KMS-11 (cell line): ENCODE measurements around the gene GGPS1.
A peak's percentile ranks its signal among the peaks of the same experiment; 100 is the strongest.
"Not testable (repeated sequence)": the region's sequence is repeated elsewhere in the genome, so short reads cannot be mapped to it uniquely, and the experiment has no call there.

ENCODE experiments used
- H2AFZ ChIP-seq: fragments of 200-600 bp; sonication (generic); 2 replicates; pipeline ENCODE4 v1.6.1; 2016; ENCODE audit warnings: antibody characterized with exemption, mixed run types, low read depth
- H3K27ac ChIP-seq: fragments of 200-600 bp; sonication (generic); 2 replicates; pipeline ENCODE4 v1.6.1; 2016; ENCODE audit warnings: mild to moderate bottlenecking, mixed run types
- H3K27me3 ChIP-seq: fragments of 200-600 bp; sonication (generic); 2 replicates; pipeline ENCODE4 v1.6.1; 2017; ENCODE audit warnings: mild to moderate bottlenecking, low read depth, mixed run types, moderate library complexity; ENCODE audit not compliant: insufficient read depth
- H3K36me3 ChIP-seq: fragments of 200-600 bp; sonication (generic); 2 replicates; pipeline ENCODE4 v1.6.1; 2017; ENCODE audit warnings: mild to moderate bottlenecking, mixed run types; ENCODE audit not compliant: insufficient read depth
- H3K4me1 ChIP-seq: fragments of 200-600 bp; sonication (generic); 2 replicates; pipeline ENCODE4 v1.6.1; 2016; ENCODE audit warnings: mild to moderate bottlenecking, low read depth, mixed run types; ENCODE audit not compliant: poor library complexity, severe bottlenecking
- H3K4me2 ChIP-seq: fragments of 200-600 bp; sonication (generic); 2 replicates; pipeline ENCODE4 v1.7.0; 2016; ENCODE audit warnings: mild to moderate bottlenecking, mixed run types
- H3K4me3 ChIP-seq: fragments of 200-600 bp; sonication (generic); IDR thresholded peaks from 2 replicates; pipeline ENCODE4 v1.6.1; 2017; ENCODE audit warnings: low read depth, low read length, mixed read lengths; ENCODE audit not compliant: insufficient read depth
- H3K79me2 ChIP-seq: fragments of 200-600 bp; sonication (generic); 2 replicates; pipeline ENCODE4 v1.6.1; 2016; ENCODE audit warnings: low read depth, mixed run types; ENCODE audit not compliant: insufficient read depth
- H3K9ac ChIP-seq: fragments of 200-600 bp; sonication (generic); 2 replicates; pipeline ENCODE4 v1.6.1; 2016; ENCODE audit warnings: mild to moderate bottlenecking, mixed run types
- H4K20me1 ChIP-seq: fragments of 200-600 bp; sonication (generic); 2 replicates; pipeline ENCODE4 v1.6.1; 2016; ENCODE audit warnings: mild to moderate bottlenecking, mixed run types; ENCODE audit not compliant: insufficient read depth
- CTCF ChIP-seq: fragments of 200-600 bp; sonication (generic); conservative IDR thresholded peaks from 2 replicates; pipeline ENCODE4 v1.6.1; 2017; ENCODE audit warnings: low read depth, mild to moderate bottlenecking, antibody characterized with exemption, low read length, moderate library complexity, mixed read lengths

Gene GGPS1

GRCh38 chr1:235307158-235308124 lies 20.9 kb upstream of the GGPS1 start:
- H3K4me2 ChIP-seq, result no peak overlapping the region
- H3K4me1 ChIP-seq, result no peaks in the 10 kb centered on the region
- H3K79me2 ChIP-seq, result peaks cover 69% of the 10 kb centered on the region
- H3K27ac ChIP-seq, result no peak overlapping the region
- H3K9ac ChIP-seq, result no peak overlapping the region
- no peak overlapping the region for H3K4me3 ChIP-seq
- H4K20me1 ChIP-seq, result peaks cover 23% of the 10 kb centered on the region
- no peaks in the 10 kb centered on the region for H3K27me3 ChIP-seq
- TF ChIP-seq CTCF, result no peak
- H3K36me3 ChIP-seq, result no peaks in the 10 kb centered on the region
- H2AFZ ChIP-seq, result no peak overlapping the region

GRCh38 chr1:235309206-235309605 lies 19.2 kb upstream of the GGPS1 start:
- peaks cover 72% of the 10 kb centered on the region for H3K79me2 ChIP-seq
- H2AFZ ChIP-seq, H3K27ac ChIP-seq, H3K4me2 ChIP-seq, H3K36me3 ChIP-seq, H3K4me1 ChIP-seq, H3K4me3 ChIP-seq, H3K9ac ChIP-seq, H3K27me3 ChIP-seq: not testable (repeated sequence)
- peaks cover 35% of the 10 kb centered on the region for H4K20me1 ChIP-seq

GRCh38 chr1:235313262-235313661 lies 15.1 kb upstream of the GGPS1 start:
- no peaks in the 10 kb centered on the region; the same call in none of the 2 replicates for H3K36me3 ChIP-seq
- H2AFZ ChIP-seq, result no peak overlapping the region
- H3K4me1 ChIP-seq, result peaks cover 24% of the 10 kb centered on the region
- no peak overlapping the region for H3K4me3 ChIP-seq
- no peak overlapping the region for H3K4me2 ChIP-seq
- H3K79me2 ChIP-seq, result peaks cover 81% of the 10 kb centered on the region
- H3K27ac ChIP-seq, result no peak overlapping the region
- no peak overlapping the region for H3K9ac ChIP-seq
- peaks cover 36% of the 10 kb centered on the region for H4K20me1 ChIP-seq
- H3K27me3 ChIP-seq, result no peaks in the 10 kb centered on the region
- no peak for TF ChIP-seq CTCF

GRCh38 chr1:235313931-235314678 lies 14.3 kb upstream of the GGPS1 start:
- Histone ChIP-seq H3K36me3 (no peaks in the 10 kb centered on the region; the same call in none of the 2 replicates), H3K4me1 (peaks cover 24% of the 10 kb centered on the region), H3K27ac (no peak overlapping the region; the same call in 1 of the 2 replicates), H2AFZ (no peak overlapping the region), H3K4me3 (no peak overlapping the region), H4K20me1 (peaks cover 36% of the 10 kb centered on the region), H3K4me2 (peak overlapping the region; percentile 14; the same call in 1 of the 2 replicates), H3K79me2 (peaks cover 90% of the 10 kb centered on the region), H3K9ac (no peak overlapping the region), H3K27me3 (no peaks in the 10 kb centered on the region)
- no peak for TF ChIP-seq CTCF
